SH-SY5Y (cell line): ENCODE data around the gene ZNF615.

Experiments used
- GATA2 ChIP-seq: IDR thresholded peaks from 2 replicates; pipeline ENCODE4 v1.6.1; 2011; ENCODE audit warnings: mild to moderate bottlenecking, low read depth, low read length
- GATA3 ChIP-seq: IDR thresholded peaks from 2 replicates; pipeline ENCODE4 v1.6.1; 2011; ENCODE audit warnings: low read depth, mild to moderate bottlenecking, low read length, moderate library complexity

GRCh38 chr19:52028780-52029123 is 20.7 kb upstream of the ZNF615 start:
- no peak for TF ChIP-seq GATA2
- TF ChIP-seq GATA3 = no peak
